DOHH2 (cell line): ENCODE data around the gene TDRD12.

ENCODE experiments used
- CTCF ChIP-seq: fragments of 200-600 bp; sonication (generic); IDR thresholded peaks from one replicate; pipeline ENCODE4 v1.5.1; 2014; ENCODE audit warnings: antibody characterized with exemption, mild to moderate bottlenecking, low read depth, low read length; ENCODE audit not compliant: poor library complexity, severe bottlenecking
- EZH2phosphoT487 ChIP-seq: fragments of 200-600 bp; sonication (generic); IDR thresholded peaks from 2 replicates; pipeline ENCODE4 v1.6.1; 2017; ENCODE audit warnings: borderline replicate concordance, mild to moderate bottlenecking, antibody characterized with exemption, low read length, moderate library complexity, mixed read lengths

DNA sequence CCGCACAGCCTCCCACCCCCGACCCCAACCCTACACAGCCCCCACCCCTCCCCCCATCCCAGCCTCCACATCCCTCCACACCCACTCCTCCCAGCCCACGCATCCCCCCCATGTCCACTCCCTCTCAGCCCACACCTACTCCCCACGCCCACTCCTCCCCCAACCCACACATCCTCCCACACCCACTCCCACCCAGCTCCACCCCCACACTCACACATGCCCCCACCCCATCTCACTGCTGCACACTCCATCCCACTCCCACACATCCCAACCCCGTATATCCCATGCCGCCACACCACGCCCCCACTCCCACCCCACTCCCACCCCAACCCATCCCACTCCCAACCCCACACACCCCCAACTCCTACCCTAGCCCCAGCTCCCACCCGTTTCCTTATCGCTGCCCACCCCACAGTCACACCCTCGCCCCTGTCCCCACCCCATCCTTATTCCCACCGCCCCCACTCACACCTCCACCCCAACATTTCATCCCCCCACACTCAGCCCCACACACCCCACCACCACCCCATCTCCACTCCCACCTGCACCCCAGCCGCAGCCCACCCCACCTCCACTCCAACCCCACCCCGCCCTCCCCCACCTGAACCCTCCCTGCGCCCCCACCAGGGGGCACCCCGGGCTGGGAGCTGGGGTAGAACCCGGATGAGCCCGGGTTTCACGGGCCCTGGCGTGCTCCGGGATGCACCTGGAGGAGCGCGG lies 809 bp downstream of the TDRD12 start:
- TF ChIP-seq CTCF (no peak), EZH2phosphoT487 (no peak)
